ENCODE data around the gene METTL25B.

The METTL25B gene

DNA sequence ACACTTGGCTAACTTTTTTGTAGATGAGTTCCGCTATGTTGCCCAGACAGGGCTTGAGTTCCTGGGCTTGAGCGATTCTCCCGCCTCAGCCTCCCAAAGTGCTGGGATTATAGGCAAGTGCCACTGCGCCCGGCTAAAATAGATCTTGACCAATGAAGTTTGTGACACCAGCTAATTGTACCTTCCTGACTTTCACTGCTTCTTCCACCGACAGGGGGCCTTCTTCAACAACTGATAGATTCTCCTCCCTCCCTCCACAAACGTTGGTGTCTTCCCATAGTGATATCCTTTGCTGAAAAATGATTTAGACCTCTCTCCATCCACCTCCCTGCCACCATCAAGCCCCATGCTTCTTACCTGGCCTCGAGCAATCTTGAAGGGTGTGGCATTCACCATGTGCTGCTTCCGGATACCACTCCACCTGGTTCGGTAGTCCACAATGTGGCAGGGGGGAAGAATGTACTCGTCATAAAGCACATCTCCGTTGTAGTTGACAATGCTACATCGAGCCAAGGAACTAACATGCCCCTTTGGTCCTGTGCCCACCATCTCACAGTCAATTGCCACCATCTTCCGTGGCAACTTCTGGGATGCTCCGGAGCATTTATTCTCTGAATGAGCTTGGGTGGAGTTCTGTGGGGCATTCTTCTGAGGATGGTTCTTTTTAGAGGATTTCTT is 1.6 kb upstream of the METTL25B start:
- DNase-seq (ENCODE audit: low spot score): peak; percentile 92

DNA sequence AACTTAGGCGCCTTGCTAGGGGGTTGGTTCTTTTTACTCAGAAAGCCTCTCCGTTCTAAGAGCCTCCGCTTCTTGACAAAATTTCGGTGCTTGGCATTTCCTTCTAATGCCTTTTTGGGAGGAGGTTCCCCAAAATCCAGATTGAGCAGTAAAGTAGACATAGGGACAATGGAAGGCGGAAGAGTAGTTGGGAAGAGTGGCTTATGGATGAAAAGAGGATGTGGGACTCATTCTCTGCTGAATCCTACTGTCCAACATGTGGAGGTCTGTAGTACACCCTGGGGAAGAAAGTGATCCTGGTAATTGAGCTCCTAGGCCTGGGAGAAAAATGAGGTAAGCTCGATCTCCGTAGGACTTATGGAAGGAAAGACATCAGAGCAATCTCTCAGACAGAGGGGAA is 777 bp upstream of the METTL25B start:
- no peak for DNase-seq (ENCODE audit: low spot score)

DNA sequence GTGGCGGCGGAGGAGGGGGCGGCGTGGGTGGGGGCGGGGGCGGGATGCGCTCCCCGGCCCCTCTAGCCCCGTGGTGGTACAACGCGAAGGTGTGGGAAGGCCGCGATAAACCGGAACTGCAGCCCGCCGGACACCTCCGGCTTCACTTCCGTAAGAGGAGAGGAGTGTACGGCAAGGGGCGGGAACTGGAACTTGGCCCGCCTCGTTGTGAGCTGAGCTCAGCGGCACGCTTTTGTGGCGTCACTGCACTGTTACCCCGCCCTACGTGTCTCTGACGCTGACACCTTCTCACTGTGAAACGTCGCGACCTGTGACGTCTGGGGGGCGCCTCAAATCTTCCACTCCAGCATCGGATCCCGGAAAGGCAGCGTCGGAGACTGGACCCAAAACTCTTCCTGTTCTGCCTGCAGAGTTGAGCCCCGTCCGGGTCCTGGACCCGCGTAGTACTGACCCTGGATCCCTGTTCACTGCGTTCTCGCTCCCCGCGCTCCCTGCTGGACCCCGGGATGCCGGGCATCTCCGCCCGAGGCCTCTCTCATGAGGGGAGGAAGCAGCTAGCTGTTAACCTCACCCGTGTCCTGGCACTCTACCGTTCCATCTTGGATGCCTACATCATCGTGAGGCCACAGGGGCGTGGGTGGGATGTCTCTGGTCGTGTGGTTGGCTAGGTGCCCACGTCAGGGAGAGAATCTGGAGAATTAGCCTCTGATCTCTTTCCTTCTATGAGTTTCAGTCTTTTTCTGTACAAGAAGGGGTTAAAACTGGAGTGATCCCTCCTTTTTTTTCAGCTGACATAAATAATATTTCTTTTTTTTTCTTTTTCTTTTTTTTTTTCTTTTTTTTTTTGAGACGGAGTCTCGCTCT is 562 bp downstream of the METTL25B start, which contains the start of gene ISG20L2:
TSS of gene ISG20L2 (minus strand) at position 168 of the 864 bp plus-strand sequence. CDS start 1,114 bp downstream, outside the sequence.
- DNase-seq (ENCODE audit: low spot score): peak; percentile 97

DNA sequence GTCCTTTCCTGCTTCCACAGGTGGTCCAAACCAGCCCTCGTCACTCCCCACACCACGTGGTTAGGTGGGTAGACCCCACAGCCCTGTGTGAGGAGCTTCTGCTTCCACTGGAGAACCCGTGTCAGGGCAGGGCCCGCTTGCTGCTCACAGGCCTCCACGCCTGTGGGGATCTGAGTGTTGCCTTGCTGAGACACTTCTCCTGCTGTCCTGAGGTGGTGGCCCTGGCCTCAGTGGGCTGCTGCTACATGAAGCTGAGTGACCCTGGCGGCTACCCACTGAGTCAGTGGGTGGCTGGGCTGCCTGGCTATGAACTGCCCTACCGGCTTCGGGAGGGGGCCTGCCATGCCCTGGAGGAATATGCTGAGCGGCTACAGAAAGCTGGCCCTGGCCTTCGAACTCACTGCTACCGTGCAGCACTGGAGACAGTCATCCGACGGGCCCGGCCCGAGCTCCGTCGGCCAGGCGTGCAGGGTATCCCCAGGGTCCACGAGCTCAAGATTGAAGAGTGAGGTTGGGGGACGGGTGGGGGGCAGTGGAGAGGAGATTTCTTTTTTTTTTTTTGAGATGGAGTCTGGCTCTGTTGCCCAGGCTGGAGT is 5.8 kb downstream of the METTL25B start:
- no peak for DNase-seq (ENCODE audit: low spot score)

DNA sequence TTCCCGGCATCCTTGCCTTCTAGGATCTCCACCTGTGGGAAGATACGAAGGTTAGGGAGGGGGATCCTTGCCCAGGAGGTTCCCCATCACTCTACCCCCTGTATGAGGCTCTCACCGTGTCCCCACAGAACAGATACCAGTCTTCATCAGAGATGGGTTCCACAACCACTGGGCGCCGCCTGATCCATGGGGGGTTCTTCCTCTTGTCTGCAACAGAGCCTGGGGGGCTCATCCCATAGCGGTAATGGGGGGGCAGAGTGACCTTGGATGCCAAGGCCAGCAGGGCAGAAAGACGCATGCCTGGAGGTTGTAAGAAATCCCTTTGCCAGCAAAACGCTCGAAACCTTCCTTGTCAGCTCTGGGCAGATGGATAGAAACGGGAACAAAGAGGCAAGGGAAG is 10.1 kb downstream of the METTL25B start:
- DNase-seq (ENCODE audit: low spot score): no peak

DNA sequence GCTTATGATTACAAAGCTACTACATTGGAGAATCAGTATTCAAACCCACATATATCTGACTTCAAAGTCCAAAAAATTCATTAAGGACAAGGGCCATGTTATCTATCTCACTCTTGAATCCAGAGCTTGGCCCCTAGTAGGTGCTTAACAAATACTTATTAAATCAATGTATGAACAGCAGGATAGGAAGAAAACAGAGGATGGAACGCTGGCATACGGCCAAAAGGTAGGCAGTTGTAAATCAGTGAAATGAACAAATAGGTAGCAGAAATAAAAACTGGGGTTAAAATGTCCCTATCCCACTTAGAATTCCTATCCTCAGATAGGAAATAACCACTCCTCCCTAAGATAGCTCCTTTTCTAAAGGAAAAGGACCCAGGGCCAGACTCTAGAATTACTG is 10.6 kb downstream of the METTL25B start:
- no peak for DNase-seq (ENCODE audit: low spot score)

DNA sequence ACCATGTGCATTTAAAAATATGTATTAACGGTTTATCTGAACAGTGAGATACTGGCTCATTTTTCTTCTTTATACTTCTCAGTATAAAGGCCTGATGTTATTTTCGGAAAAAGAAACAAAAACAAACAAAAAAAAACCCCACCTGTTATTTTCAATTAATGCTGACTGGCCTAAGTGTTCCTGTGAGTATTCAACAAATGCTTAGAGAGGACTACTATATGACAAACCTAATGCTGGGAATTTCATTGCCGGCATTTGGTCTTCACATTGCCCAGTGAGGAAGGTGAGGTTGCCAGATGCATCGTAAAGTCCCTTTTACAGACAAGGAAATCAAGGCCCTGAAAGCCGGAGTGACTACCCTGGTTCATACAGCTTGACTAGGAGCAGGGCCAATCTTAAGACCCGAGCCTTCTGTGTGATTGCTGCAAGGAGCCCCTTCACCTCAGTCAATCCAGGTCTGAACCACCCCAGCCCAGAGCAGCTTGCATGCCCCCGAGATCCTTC is 12.0 kb downstream of the METTL25B start:
- DNase-seq (ENCODE audit: low spot score): no peak

DNA sequence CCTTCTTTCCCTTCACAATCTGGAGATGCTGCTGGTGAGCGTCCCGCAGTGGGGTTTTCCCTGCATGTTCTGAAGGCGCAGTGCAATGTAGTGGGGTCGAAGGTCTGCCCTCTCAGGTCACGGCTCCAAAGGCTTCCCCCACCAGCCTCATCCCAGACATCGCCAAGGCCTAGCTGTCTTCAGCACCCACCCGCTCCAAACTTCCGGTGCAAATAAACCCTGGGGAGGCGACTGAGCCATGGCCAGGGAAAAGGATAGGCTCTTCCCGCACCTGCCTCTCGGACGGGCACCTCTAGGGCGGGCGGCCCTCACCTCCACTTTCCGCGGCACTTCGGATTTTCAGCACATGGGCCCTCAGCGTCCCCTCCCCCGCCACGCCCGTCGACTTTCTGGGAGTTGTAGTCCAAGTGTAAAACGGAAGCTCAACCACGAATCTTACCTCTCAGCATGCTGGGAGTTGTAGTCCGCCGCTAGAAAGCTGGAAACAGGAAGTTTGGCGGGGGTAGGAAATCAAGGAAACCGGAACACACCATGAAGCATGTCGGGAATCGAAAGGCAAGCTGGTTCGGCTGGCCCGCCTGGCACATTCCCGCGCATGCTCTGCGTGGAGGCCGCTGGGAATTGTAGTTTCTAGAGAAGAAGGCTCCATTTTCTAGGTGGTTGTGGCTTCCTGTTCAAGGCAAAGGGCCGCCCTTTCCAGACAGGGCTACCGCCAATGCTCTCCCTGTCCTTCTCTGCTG is 12.6 kb downstream of the METTL25B start, which contains the start of gene MRPL24:
TSS of gene MRPL24 (minus strand) at position 348 of the 740 bp plus-strand sequence. CDS start 2,384 bp downstream, outside the sequence.
- peak; percentile 99 for DNase-seq (ENCODE audit: low spot score)

DNA sequence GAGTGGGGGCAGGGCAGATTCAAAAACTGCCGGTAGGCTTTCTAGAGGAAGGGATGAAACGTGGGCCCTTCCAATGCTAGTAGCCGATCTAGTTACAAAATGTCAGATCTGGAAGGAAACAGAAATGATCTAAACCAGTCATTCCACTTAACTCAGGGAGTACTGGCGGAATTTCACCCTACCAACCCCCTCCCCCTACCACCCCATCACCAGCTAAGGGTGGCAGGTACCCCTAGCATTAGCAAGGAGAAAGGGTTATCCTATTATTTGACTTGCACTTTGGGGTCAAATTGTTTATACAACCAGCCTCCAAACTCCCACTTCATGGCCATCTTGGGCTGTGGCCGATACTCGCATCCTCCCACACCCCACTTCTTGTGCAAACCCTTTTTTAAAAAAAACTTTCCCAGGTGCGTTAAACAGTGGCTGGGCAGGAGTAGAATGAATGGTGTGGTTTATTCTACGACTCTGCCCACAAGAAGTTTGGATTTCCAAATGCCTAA is 13.3 kb downstream of the METTL25B start:
- DNase-seq (ENCODE audit: low spot score): no peak

DNA sequence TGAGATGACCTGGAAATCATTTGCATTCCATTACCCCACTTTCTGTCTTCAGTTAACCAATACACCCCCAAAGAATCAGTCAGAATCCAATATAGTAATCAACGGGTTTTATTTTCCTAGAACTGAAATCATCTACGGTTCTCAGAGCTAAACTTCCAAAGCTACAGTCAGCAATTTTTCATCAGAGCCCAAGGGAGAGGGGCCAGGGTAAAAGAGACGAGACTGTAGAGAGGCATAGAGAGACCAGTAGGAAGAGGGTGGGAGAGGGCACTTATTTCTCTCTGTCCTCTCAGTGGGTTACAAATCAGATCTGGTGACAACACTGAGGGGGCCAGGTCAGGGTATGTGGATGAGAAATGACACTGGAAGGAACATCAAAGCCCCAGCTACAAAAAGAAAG is 13.7 kb downstream of the METTL25B start:
- DNase-seq (ENCODE audit: low spot score): no peak

DNA sequence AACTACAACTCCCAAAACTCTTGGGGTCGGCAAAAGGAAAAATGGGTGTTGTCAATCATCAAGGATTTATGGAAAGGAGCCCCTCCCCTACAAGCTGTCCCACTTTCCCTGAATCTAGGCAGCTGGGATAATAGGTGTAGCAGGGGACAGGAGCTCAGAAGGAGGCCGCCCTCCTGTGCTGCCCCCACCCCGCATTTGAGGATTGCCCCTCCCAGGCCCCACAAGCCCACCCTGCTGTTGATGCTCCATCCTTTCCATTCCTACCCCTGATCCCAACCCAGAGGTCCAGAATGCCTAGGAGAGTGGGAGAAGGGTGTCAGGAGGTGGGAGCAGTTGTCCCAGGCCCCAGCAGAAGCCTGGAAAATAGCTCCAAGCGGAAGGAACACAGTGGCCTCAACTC is 14.5 kb downstream of the METTL25B start:
- DNase-seq (ENCODE audit: low spot score): no peak

DNA sequence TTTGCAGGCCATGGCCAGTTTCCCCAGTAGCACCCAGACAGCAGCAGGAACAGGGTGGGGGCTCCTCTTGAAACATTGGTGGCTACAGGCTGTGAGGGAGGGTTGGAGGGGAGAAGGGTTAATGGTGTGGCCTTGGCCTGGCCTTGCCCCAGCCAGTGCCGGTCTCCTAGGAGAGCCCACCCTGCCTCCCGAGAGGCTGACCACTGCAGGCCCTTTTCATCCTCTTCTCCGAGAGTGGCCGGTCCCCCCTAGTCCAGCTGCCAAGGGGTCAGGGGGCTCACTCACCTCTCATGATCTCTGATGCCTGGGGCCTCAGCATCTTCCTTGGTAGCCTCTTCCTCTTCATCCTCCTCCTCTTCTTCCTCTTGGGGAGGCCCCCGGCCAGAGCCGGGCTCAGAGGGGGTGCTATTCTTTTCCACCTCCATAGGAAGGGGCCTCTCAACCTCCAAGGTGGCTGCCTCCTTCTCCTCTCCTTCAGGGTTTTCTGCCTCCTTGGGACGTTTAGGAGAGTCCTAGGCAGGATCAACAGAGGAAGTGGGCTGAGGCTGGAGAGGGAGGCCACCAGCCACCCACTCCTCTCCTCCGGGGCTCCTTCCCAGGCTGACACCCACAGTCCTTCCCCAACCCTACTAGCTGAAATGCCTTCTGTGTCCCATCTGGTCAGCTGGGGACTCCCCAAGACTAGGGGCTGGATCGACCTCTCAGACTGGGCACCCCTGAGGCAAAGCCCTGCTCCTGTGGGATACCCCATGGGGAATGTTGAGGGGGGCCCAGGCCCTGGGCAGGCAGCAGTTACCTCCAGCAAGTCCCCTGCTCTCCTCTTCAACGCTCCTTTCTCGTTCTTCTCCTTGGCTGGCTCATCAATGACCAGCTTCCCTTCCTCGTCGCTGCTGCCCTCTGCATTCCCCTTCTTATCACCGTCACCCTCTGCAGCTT is 15.4 kb downstream of the METTL25B start:
- no peak for DNase-seq (ENCODE audit: low spot score)

DNA sequence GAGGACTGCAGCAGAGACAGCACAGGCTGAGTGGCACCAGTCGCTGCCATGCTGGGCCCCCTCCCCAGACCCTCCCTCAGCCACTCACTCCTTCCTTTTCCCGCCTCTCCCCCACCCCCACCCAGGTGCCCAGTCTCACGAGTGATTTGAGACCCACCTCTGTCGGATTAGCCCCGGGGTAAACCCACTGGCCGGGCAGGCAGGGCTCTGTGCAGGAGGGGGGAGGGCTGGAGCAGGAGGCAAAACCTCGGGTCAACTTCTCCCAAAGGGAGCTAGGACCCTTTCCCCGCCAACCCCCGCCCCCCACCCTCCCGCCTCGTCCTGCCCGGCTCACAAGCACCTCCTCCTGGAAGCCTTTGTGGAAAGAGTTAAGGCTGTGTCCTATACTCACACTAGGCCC is 16.1 kb downstream of the METTL25B start:
- DNase-seq (ENCODE audit: low spot score): no peak

DNA sequence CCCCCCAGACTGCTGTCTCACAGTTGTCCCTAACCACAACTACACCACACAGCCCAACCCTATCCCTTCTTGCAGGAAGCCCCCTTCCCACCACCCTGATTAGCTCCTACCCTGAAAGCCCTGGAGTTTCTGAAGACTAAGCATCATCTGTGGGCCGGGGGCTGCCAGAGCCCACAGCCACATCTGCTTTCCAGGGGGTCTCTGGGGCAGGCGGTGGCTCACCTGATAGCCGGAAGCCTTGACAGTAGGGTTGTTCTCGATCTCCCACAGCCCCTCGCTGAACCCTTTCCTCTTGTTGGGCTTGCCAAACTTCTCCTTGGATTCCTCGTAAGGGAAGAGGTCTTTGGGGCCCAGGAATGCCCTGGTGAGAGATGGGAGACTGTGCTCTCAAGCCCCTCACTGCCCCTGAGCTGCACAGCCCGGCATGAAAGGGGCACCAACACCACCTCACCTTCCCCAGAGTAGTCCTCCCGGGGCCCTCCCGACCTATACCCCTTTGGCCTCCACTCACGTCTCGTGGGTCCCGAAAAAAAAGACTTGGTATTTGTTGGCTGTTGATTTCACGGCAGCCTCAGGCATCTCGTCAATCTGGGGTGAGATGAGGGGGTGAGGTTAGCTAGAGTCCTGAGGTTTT is 16.6 kb downstream of the METTL25B start:
- DNase-seq (ENCODE audit: low spot score): no peak

DNA sequence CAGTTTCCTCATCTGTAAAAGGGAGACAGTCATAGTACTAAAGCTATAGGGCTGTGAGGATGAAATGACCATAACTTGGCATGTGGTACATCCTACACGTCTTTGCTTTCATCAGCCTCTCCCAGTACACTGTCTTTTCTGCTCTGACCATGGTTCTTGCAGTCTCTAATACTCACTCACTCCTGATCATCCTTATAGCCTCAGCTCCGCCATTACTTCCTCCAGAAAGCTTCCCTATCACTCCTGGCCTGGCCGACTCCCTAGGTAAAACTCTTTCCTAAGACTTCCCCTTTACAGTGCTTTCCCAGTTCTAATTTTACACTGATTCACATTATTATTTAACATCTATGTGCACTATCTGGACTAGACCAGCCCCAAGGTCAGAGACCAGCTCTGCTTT is 17.6 kb downstream of the METTL25B start:
- DNase-seq (ENCODE audit: low spot score): no peak

DNA sequence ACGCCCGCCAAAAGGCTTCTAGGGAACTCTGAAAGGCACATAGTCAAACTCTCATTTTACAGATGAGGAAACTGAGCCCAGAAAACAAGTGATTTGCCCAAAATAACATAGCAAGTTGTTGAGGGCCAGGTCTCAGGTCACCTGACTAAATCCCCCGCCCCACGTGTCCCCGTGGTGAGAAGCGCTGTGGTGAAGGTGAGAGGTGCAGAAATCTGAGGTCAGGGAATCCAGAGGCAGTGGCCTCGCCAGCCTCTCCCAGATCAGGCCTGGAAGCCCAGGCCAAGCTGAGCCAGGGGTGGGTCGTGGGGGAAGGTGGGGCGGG is 18.1 kb downstream of the METTL25B start:
- DNase-seq (ENCODE audit: low spot score): no peak

DNA sequence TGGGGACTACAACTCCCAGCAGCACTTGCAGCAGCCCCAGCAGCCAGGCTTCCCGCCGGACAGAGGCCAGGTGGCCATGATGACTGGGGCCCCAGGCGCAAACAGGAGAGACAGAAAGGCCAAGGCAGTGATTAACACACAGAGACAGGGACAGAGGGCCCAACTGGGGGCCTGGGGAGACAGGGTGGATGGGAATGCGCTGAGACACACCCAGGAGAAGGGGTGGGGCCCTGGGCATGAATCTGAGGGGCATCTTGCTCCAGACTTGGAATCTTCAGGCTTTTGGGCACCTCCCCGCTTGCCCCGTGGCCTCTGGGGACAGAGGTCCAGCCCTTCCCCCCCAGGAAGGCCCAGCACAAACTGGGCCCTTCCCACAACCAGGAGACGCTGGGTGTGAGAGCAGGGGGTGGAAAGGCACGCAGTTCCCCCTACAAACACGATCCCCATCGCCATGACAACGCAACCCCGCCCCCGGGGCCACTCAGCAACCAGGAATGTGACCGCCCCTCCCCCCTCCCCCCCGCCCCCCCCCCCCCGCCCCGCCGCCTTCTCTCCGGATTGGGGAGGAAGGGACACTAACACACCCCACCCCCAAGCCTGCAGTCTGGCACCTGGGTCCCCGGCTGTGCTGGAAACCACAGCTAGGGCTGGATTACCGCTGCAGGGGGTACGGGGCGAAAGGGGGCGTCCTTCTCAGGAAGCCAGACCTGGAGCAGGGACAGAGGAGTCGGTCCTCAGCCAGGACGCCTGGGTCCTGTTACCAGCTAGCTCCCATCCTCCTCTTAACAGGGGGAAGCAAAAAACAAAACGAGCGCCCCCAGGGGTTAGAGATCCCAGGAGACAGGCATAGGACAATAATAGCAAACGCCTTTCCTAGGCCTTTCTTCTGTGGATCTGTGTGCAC is 18.7 kb downstream of the METTL25B start:
- peak; percentile 95 for DNase-seq (ENCODE audit: low spot score)

DNA sequence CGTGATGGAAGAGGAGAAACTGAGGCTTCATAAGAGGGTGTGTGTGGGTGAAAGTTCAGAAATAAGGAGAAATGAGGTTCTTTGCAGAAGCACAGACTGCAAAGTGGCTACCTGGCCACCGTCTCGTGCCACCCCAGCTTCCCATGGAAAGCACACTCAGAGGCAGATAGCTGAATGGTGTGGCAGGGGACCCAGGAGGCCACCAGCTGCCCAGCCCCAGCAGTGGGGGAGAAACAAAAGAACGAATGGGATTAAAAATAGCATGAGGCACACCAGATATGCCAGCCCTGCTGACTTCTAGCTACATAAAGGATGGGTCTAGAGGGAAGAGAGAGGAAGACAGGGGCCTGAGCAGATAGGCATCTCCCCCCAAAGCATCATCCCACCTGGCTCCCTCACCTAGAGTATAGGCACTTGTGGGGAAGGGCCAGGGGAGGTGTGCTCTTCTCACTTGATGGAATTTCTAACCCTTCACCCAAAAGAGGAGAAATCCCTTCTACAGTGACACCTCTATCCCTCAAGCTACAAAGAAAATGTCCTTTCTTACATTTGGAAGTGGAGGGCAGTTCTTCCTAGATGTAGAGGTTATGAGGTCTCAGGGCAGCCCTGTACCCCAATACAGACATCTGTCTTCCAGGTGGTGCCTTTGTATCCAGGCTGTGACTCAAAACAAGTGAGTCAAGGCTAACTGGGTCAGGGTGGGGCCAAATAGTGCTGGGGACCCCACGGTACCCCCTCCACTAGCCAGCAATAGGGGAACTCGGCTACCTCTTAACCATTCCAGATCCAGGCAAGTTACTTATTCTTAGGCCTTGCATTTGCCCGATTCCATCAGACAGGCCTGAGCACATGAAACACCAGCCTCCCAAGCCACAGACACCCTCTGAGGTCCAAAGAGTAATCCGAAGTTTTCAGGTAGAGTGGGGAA is 19.7 kb downstream of the METTL25B start:
- DNase-seq (ENCODE audit: low spot score): no peak

Data from COLO829 (cell line).